Measurements from ENCODE around the gene TMEM151B. TPM values are rescaled to one million over a fixed set of nuclear protein-coding genes. Genes with fewer than 3 reads are reported as not detected.

TMEM151B gene
- total and polyA plus RNA-seq, 11 donors: 0.21 to 5.3 (median 0.45) TPM; not detected in 4

- H3K9me3 ChIP-seq: no peaks in the 10 kb centered on the region
- no peak overlapping the region for H3K27ac ChIP-seq
- DNase-seq: no peak
- peaks cover 0 to 25% (median 5%) of the 10 kb centered on the region in 12 donors for H3K4me1 ChIP-seq
- intact Hi-C loops (cut with DNase I): no loop called here
- no peak for TF ChIP-seq POLR2A (IDR thresholded peaks at IDR 0.05)
- no peak for TF ChIP-seq CTCF (IDR thresholded peaks at IDR 0.05)
- no peaks in the 10 kb centered on the region for H3K36me3 ChIP-seq
- H3K4me3 ChIP-seq: no peak overlapping the region
- peaks cover 15 to 93% (median 45%) of the 10 kb centered on the region in 9 donors for H3K27me3 ChIP-seq
- WGBS, 4 donors: 84 to 87% (median 85%) methylated on average over 18 to 23 of the region's 23 CpGs
- ATAC-seq: no peak
Measured at GRCh38 chr6:44272999-44273566, 2.8 kb downstream of the TMEM151B start.

- ATAC-seq: no peak
- no peaks in the 10 kb centered on the region for H3K9me3 ChIP-seq
- no peaks in the 10 kb centered on the region for H3K36me3 ChIP-seq
- no peak for DNase-seq
- H3K27ac ChIP-seq: no peak overlapping the region
- intact Hi-C loops (cut with DNase I): no loop called here
- H3K27me3 ChIP-seq: peaks cover 15 to 94% (median 45%) of the 10 kb centered on the region in 9 donors
- WGBS, 4 donors: 55 to 67% (median 65%) methylated on average over 1 of the region's 1 CpG
- H3K4me3 ChIP-seq: no peak overlapping the region
- TF ChIP-seq POLR2A (IDR thresholded peaks at IDR 0.05) (no peak), CTCF (IDR thresholded peaks at IDR 0.05) (no peak)
- peaks cover 0 to 25% (median 5%) of the 10 kb centered on the region in 12 donors for H3K4me1 ChIP-seq
Measured at GRCh38 chr6:44273617-44274016, 3.4 kb downstream of the TMEM151B start.

- peaks cover 15 to 78% (median 36%) of the 10 kb centered on the region in 9 donors for H3K27me3 ChIP-seq
- H3K4me3 ChIP-seq: peak overlapping the region in 7 of 12 donors; percentile 32 to 46 (median 43)
- WGBS, 4 donors: 79 to 91% (median 80%) methylated on average over 59 of the region's 59 CpGs
- TF ChIP-seq CTCF (IDR thresholded peaks at IDR 0.05) (no peak), POLR2A (IDR thresholded peaks at IDR 0.05) (no peak)
- H3K36me3 ChIP-seq: no peaks in the 10 kb centered on the region
- H3K9me3 ChIP-seq: no peaks in the 10 kb centered on the region
- intact Hi-C loops (cut with DNase I): no loop called here
- peaks cover 0 to 22% (median 5%) of the 10 kb centered on the region in 12 donors for H3K4me1 ChIP-seq
- no peak for DNase-seq
- ATAC-seq: no peak
- no peak overlapping the region for H3K27ac ChIP-seq
Measured at GRCh38 chr6:44275271-44275748, 5.1 kb downstream of the TMEM151B start.

GRCh38 chr6:44275749-44276648, 5.7 kb downstream of the TMEM151B start:
- no peaks in the 10 kb centered on the region for H3K9me3 ChIP-seq
- H3K4me3 ChIP-seq: peak overlapping the region in 11 of 12 donors; percentile 5 to 46 (median 39)
- H3K27me3 ChIP-seq: peaks cover 15 to 74% (median 33%) of the 10 kb centered on the region in 9 donors
- ATAC-seq (peak in 3 of 4 donors; percentile 10 to 65 (median 43)), DNase-seq (peak in 1 of 5 donors; percentile 61)
- TF ChIP-seq CTCF (IDR thresholded peaks at IDR 0.05) (no peak), POLR2A (IDR thresholded peaks at IDR 0.05) (no peak)
- intact Hi-C loops (cut with DNase I): no loop called here
- WGBS, 4 donors: 11 to 52% (median 23%) methylated on average over 27 to 109 of the region's 109 CpGs
- H3K36me3 ChIP-seq: no peaks in the 10 kb centered on the region
- no peak overlapping the region for H3K27ac ChIP-seq
- peaks cover 0 to 15% (median 5%) of the 10 kb centered on the region in 12 donors for H3K4me1 ChIP-seq
